ENCODE results near the gene MIPEP.

Gene MIPEP

GRCh38 chr13:23852351-23852750 lies 36.8 kb downstream of the MIPEP start:
- no peak for DNase-seq (ENCODE audit: low read depth, low spot score)

- DNase-seq (ENCODE audit: low read depth, low spot score), result no peak
Measured at GRCh38 chr13:23851106-23851505, 38.1 kb downstream of the MIPEP start.

- no peak for DNase-seq (ENCODE audit: low read depth, low spot score)
Measured at GRCh38 chr13:23850134-23850533, 39.1 kb downstream of the MIPEP start.

GRCh38 chr13:23849670-23850069 lies 39.5 kb downstream of the MIPEP start:
- DNase-seq (ENCODE audit: low read depth, low spot score), result no peak

- no peak for DNase-seq (ENCODE audit: low read depth, low spot score)
Measured at GRCh38 chr13:23848646-23849141, 40.5 kb downstream of the MIPEP start.

- DNase-seq (ENCODE audit: low read depth, low spot score), result no peak
Measured at GRCh38 chr13:23848019-23848418, 41.2 kb downstream of the MIPEP start.

GRCh38 chr13:23847497-23847896 lies 41.7 kb downstream of the MIPEP start:
- DNase-seq (ENCODE audit: low read depth, low spot score), result no peak

GRCh38 chr13:23845105-23845725 lies 44.0 kb downstream of the MIPEP start:
- no peak for DNase-seq (ENCODE audit: low read depth, low spot score)

- no peak for DNase-seq (ENCODE audit: low read depth, low spot score)
Measured at GRCh38 chr13:23844132-23844531, 45.1 kb downstream of the MIPEP start.

- no peak for DNase-seq (ENCODE audit: low read depth, low spot score)
Measured at GRCh38 chr13:23843436-23843835, 45.8 kb downstream of the MIPEP start.

- DNase-seq (ENCODE audit: low read depth, low spot score), result no peak
Measured at GRCh38 chr13:23842406-23842805, 46.8 kb downstream of the MIPEP start.

GRCh38 chr13:23833733-23834611 lies 55.2 kb downstream of the MIPEP start:
- no peak for DNase-seq (ENCODE audit: low read depth, low spot score)

- DNase-seq (ENCODE audit: low read depth, low spot score), result no peak
Measured at GRCh38 chr13:23828866-23829265, 60.3 kb downstream of the MIPEP start.

GRCh38 chr13:23828086-23828485 lies 61.1 kb downstream of the MIPEP start:
- DNase-seq (ENCODE audit: low read depth, low spot score), result no peak

GRCh38 chr13:23825179-23825578 lies 64.0 kb downstream of the MIPEP start:
- DNase-seq (ENCODE audit: low read depth, low spot score), result no peak

- DNase-seq (ENCODE audit: low read depth, low spot score), result no peak
Measured at GRCh38 chr13:23824371-23824770, 64.8 kb downstream of the MIPEP start.

- DNase-seq (ENCODE audit: low read depth, low spot score), result no peak
Measured at GRCh38 chr13:23822252-23822824, 66.9 kb downstream of the MIPEP start.

GRCh38 chr13:23820530-23820929 lies 68.7 kb downstream of the MIPEP start:
- no peak for DNase-seq (ENCODE audit: low read depth, low spot score)

- DNase-seq (ENCODE audit: low read depth, low spot score), result no peak
Measured at GRCh38 chr13:23817830-23818229, 71.4 kb downstream of the MIPEP start.

GRCh38 chr13:23817136-23817535 lies 72.1 kb downstream of the MIPEP start:
- DNase-seq (ENCODE audit: low read depth, low spot score), result no peak

- no peak for DNase-seq (ENCODE audit: low read depth, low spot score)
Measured at GRCh38 chr13:23813635-23814034, 75.6 kb downstream of the MIPEP start.

- no peak for DNase-seq (ENCODE audit: low read depth, low spot score)
Measured at GRCh38 chr13:23811366-23812062, 77.7 kb downstream of the MIPEP start.

All from smooth muscle cell of the brain vasculature (primary cell).